HUDEP-2 (cell line): ENCODE results near the gene STK16.
"Not testable (repeated sequence)": the region's sequence is repeated elsewhere in the genome, so short reads cannot be mapped to it uniquely, and the experiment has no call there.

Source experiments
- DNase-seq, 76 experiments: peaks; one replicate each; lab custom pipeline; 2025; ENCODE audit not compliant: unreplicated experiment in 76 of 76; lab: John Stamatoyannopoulos, UW

The STK16 gene

DNA sequence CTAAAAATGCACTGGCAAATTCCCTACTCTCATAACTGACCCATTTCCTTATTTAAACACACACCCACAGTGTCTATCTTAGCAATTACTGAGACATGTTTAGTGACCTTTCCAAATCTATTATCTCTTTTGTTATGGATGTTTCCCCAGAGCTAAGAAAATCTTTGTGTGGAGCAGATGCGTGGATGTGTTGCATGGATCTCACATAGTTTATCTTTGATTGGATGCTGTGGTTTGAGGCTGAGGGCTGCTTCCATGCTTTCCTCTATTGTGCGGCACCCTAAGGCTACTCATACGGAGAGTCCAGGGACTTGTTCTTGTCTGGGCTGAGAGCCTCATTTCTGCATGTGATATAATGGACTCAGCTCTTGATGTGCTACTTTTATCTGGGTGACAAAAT is 10.9 kb upstream of the STK16 start:
- DNase-seq, result no peak

- no peak for DNase-seq
Measured at GRCh38 chr2:219243291-219243761, 2.0 kb upstream of the STK16 start.

GRCh38 chr2:219244789-219245147 is 511 bp upstream of the STK16 start:
- DNase-seq, result no peak

GRCh38 chr2:219245899-219246230 is 586 bp downstream of the STK16 start:
- DNase-seq, result no peak

GRCh38 chr2:219246559-219246958 is 1.3 kb downstream of the STK16 start:
- no peak for DNase-seq

DNA sequence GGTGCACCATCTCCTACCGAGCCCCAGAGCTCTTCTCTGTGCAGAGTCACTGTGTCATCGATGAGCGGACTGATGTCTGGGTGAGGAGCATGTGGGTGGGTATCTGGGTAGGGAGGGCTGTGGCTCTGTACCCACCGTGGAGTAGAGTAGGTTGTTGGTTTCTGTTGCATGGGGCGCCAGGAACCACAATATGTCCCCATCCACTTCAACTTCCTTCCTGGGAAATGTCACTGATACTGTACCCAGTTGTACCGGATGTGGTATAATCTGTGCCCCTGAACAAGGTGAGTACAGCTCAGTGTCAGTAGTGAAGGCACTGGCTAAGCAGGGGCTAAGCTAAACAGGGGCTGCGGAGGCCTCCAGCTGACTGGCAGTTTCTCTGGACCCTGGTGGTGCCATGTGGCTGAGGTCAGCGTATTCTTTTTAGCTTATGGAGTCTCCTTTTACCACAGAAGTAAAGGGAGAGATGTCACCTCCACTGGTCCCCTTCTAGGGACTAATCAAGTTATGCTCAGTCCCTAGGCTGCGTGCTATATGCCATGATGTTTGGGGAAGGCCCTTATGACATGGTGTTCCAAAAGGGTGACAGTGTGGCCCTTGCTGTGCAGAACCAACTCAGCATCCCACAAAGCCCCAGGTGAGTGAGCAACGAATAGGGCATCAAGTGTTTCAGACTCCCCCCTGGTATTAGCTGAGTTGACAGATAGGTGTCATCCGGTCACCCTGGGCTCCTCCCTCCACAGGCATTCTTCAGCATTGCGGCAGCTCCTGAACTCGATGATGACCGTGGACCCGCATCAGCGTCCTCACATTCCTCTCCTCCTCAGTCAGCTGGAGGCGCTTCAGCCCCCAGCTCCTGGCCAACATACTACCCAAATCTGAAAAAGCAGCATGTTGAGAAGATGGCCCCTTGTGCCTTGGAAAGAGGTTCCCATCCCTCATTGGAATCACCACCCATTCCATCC is 2.7 kb downstream of the STK16 start:
- DNase-seq, result no peak

DNA sequence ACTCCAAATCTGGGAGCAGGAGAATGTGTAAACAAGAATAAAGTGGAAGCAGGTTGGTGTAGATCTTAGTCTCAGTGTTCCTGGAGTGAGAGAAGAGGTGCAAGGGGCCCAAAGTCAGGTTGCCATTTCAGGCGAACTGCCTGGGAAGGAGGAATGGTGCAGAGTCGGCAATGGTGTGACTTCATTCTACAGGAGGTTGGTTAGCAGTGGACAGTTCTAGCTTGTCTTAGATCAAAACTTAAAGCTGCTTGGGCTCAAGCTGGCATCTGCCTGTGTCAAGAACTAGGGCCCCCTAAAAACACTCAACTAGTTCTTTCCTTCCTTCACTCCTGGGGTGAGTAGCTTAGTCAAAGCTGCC is 3.5 kb downstream of the STK16 start:
- no peak for DNase-seq

DNA sequence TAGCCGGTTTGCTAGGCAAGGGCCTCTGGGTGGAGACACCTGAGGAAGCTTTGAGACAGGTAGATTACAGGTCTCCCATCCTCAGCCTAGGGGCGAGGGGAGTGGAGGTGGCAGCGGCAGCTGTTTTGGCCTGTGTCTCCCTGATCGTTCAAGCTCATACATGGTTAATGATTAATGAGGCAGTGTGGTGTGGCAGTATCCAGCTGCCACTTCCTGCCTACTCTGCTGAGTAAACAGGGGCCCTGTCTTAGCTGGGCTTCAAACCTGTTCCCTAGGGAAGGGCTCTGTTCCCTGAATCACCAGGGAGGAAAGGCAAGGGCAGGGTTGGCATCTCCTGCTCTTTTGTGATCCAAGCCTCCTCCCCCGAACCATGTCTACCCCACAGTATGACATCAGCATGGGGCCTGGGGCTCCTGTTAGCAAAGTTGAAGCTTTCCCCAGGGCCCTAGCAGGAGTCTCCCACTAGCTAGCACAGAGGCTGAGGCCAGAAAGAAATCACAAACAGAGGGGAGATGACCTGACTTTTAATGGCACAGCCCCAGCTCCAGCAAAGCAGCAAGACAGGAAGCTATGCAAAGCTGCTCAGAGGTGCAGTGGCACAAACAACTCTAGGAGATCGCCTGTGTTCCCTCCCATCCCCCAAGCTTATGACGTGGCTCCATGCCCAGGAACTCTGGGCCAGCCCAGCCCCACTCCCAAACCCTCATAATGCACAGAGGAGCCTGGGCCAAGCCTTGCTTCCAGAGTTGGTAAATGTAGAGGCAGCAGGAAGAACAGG is 4.1 kb downstream of the STK16 start:
- peak in 69 of 76 experiments; percentile 4 to 77 (median 49) for DNase-seq

DNA sequence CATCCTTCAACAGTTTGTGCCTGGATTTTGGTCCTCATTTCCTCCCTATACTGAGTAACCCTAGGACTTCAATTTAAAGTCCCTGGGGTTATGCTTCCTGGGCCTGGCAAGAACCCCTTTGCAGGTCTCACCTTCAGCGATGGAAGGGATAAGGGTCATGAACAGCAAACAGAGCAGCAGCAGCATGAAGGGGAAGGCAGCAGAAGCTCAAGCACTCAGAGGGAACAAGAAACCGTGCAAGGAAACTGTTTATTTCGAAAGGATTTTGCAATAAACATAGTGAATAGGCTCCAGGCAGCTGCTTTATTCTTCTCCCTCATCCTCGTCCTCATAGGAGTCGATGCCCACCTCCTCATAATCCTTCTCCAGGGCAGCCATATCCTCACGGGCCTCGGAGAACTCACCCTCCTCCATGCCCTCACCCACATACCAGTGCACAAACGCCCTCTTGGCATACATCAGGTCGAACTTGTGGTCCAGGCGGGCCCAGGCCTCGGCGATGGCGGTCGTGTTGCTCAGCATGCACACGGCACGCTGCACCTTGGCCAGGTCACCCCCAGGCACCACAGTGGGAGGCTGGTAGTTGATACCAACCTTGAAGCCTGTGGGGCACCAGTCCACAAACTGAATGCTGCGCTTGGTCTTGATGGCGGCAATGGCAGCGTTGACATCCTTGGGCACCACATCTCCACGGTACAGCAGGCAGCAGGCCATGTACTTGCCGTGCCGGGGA is 4.9 kb downstream of the STK16 start:
- DNase-seq, result no peak

- no peak for DNase-seq
Measured at GRCh38 chr2:219251656-219252055, 6.4 kb downstream of the STK16 start.

DNA sequence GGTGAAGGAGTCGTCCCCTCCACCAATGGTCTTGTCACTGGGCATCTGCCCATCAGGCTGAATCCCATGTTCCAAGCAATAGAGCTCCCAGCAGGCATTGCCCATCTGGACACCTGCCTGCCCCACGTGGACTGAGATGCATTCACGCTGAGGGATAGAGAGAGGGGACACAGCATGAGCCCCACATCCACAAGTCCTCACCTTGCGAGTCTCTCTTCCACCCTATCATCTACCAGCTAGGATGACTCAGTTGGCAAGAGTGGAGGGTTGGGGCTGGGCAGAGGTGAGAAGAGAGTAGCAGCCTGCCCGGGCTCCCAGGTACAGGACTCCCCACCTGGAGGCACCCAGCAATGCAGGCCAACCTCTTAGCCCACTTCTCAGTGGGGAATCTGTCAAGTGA is 6.8 kb downstream of the STK16 start:
- DNase-seq, result no peak

DNA sequence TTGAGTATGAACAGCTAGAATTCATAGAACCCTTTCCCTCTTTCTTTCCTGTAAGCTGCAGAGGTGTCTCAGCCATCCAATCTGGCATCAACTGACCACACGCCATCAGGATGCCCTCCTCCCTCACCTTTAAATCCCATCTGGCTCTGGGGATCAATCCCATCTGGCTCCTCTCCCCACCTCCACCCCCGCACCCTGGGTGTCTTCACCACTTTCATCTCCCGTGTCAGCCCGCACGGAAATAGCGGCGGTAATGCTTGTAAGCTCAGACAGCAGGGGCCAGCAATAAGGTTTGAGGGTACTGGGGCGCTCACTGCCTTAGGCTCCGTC is 7.3 kb downstream of the STK16 start:
- DNase-seq, result no peak

- peak in 6 of 76 experiments; percentile 10 to 40 (median 25) for DNase-seq
Measured at GRCh38 chr2:219252900-219253752, 7.8 kb downstream of the STK16 start, which contains the start of gene TUBA4B. Gene TUBA4B, plus strand, starts transcription at chr2:219253243. Its CDS starts 165 bp downstream, at chr2:219253408.

DNA sequence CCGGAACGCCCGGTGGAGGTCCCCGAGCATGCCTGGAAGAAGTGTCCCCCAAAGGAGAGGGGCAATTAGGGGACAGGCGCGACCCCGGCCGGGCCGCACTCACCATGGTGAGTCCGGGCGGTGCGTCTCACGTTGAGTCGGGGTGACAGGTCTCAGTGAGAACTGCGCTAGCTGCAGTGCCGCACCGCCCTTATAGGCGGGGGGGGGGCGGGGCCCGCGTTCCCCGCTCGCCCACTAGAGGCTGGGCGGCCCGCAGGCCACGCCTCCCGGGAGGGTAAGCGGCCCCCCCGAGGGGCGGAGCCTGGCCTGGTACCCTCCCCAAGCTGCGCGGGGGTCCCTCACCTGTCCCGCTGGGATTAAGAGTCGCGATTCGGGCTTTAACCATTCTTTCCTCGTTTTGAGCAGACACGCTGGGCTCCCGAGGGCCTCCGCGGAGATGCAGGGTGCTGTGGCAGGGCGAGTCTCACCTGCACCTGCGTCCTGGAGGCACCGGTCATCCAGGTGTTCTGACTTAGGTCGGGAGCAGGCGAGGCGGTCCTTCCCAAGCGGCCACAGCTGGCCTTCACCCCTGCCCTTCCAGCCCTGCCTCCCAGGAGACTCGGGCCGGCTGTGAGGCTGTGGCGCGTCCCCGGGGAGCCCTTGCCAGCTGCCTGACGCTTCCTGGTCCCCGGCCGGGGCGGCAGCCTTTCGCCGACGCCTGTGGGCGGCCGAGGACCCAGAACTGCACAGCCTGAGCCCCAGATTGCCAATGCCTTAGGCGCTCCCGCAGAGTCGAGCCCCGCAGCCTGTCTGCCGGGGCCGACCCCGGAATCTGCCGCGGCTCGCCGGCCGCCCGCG is 8.7 kb downstream of the STK16 start, which contains the start of gene TUBA4A:
TUBA4A (minus strand) TSS at position 166 of the 837 bp plus-strand sequence; CDS start at position 106, 60 bp downstream.
- DNase-seq, result peak in 74 of 76 experiments; percentile 4 to 85 (median 66)

- DNase-seq, result no peak
Measured at GRCh38 chr2:219254590-219255201, 9.4 kb downstream of the STK16 start.

DNA sequence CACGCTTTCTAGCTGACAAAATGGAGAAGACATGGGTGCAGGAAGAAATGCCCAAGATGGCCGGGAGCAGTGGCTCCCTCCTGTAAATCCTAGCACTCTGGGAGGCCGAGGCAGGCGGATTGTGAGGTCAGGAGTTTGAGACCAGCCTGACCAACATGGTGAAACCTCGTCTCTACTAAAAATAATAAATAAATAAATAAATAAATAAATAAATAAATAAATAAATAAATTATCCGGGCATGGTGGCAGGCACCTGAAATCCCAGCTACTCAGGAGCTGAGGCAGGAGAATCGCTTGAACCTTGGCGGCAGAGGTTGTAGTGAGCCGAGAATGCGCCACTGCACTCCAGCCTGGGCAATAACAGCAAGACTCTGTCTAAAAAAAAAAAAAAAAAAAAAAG is 13.7 kb downstream of the STK16 start:
- not testable (repeated sequence) for DNase-seq

- DNase-seq, result no peak
Measured at GRCh38 chr2:219261024-219261855, 16.0 kb downstream of the STK16 start.

- no peak for DNase-seq
Measured at GRCh38 chr2:219266232-219266631, 21.0 kb downstream of the STK16 start.
